ENCODE results near the gene PSPH. TPM values are rescaled to one million over a fixed set of nuclear protein-coding genes. Genes with fewer than 3 reads are reported as not detected.

The PSPH gene
- total RNA-seq, 1 experiment from 2014 or later, result 90.8 TPM

DNA sequence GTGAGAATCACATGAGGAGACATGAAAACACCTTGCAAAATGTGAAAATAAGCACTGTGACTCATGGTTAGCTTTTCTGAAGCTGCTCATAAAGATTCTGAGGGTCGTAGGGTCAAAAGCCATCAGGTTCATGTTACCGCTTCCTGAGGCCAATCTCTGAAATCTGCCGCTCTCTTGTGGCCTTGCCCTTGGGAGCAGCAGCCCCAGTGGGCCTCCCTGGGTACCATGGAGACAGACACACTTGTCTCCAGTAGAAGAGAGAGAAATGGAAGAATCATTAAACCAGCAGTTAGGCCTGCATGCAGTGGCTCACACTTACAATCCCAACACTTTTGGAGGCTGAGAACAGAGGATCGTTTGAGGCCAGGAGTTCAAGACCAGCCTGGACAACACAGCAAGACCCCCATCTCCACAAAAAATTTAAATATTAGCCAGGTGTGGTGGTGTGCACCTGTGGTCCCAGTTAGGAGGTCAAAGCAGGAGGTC is 44.0 kb downstream of the PSPH start:
- peak; percentile 6 for DNase-seq (ENCODE audit: low read depth)

DNA sequence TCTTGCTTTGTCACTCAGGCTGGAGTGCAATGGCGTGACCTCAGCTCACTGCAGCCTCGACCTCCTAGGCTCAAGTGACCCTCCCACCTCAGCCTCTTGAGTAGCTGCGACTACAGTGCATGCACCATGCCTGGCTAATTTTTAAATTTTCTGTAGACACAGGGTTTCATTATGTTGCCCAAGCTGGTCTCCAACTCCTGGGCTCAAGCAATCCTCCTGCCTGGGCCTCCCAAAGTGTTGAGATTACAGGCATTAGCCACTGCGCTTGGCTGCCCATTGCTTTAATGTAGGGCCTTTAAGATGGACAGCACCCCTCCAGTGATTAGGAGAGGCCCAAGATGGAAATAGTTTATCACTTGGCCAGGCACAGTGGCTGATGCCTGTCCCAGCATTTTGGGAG is 47.5 kb downstream of the PSPH start:
- DNase-seq (ENCODE audit: low read depth), result no peak

GRCh38 chr7:55996856-55997500 is 54.3 kb downstream of the PSPH start:
- no peak for DNase-seq (ENCODE audit: low read depth)

- peak; percentile 42 for DNase-seq (ENCODE audit: low read depth)
Observed at GRCh38 chr7:55992346-55992745, 58.9 kb downstream of the PSPH start.

DNA sequence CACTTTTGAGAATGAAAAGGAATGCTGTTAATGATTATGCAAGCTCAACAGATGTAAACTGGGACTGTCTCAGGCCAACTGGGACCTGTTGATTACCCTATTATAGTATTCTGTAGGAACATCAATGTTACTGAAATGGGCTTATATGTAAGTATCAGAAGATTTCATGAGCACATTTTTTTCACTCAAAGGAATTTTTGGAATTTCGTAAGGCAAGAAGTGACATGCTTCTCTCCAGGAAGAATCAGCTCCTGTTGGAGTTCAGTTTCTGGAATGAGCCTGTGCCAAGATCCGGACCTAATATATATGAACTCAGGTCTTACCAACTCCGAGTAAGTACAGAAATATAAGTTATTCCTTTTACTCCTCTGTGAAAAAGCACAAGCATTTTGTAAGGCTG is 67.7 kb downstream of the PSPH start:
- no peak for DNase-seq (ENCODE audit: low read depth)

DNA sequence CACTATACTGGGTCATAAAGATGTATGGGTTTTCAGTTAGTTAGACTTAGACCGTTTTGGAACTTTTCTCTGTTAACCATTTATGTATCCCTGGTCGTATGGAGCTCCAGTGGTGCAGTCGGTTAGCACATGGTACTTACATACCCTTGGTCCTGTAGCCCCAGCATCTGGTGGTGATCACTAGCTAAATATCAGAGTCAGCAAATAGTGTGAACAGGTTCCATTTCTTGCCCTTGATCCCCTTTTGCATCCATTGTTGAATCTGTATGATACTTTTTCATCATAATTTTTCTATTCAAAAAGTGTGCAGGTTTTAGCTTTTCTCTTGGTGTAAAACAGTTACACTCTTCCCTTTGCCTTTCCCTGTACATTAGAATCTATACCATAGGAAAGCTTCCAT is 71.0 kb downstream of the PSPH start:
- no peak for DNase-seq (ENCODE audit: low read depth)

GRCh38 chr7:55977831-55978230 is 73.4 kb downstream of the PSPH start:
- DNase-seq (ENCODE audit: low read depth), result no peak

DNA sequence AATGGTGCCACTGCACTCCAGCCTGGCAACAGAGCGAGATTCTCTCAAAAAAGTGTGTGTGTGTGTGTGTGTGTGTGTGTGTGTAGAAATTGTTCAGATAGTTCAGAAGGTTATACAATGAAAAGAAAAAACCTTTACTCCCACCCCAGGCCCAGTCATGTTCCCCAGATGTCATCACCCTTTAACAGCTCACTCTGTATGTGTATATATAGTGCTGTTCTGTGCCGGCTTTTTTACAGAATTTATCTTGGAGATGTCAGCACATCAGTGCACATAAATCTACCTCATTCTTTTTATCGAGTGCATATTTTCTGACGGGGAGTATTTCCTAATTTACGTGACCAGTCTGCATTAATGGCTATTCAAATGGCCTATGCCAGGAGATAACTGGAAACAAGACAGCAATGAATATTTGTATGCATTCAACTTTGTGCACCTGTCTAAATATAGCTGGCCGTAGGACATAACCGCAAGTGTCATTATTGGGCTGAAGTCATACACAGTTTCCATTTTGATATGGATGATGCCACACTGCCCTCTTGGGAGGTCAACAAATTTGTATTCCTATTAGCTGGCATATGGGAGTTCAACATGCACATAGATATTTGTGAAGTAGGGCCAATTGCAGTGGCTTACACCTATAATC is 75.1 kb downstream of the PSPH start:
- DNase-seq (ENCODE audit: low read depth), result no peak

DNA sequence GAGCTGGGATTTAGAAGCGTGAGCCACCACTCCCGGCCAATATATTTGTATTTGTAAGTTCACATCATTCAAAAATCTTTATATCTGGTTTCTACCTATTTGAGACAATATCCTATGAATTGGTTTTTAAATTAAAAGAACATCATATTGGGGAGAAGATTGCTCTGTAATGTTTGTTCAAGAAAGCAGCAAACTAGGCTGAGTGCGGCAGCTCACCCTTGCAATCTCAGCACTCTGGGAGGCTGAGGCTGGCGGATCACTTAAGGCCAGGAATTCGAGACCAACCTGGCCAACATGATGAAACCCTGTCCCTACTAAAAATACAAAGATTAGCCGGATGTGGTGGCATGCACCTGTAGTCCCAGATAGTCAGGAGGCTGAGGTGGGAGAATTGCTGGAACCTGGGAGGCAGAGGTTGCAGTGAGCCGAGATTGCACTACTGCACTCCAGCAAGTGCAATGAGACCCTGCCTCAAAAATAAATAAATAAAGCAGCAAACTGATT is 77.4 kb downstream of the PSPH start:
- DNase-seq (ENCODE audit: low read depth), result no peak

DNA sequence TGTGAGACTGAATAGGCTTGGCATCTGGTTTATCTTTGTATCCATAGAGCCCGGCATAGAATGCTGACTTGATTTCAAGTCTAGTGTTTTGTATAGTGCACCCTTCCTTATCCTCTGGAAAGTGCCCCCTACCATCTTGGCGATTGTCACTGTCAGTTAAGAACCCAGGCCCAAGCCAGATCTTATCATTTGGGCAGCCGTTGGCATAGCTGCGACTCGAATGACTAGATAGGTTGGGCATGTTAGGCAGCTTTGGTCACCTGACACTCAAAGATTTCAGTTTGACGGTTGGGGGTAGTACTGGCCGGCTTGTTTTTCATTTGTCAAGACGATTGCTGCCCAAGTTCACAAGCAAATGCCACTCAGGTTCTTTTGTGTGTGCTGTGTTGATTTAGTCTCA is 80.3 kb downstream of the PSPH start:
- no peak for DNase-seq (ENCODE audit: low read depth)

DNA sequence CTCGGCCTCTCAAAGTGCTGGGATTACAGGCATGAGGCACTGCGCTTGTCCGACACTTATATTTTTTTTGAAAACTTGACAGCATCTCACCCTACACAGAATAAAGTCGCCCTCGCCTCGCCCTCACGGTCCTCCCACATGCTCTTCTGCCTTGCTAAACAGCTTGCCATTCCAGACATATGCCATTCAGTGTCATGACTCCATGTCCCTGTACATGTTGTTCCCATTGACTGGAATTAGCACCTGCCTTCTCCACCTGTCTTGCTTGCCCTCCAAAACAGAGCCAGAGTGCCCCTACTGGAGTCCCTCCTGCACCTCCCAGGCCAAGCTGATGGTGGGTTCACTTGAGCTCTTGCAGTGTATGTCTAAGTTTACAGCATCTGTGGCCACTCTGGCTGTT is 80.7 kb downstream of the PSPH start:
- DNase-seq (ENCODE audit: low read depth), result no peak

- DNase-seq (ENCODE audit: low read depth), result no peak
Observed at GRCh38 chr7:55969391-55969790, 81.9 kb downstream of the PSPH start.

DNA sequence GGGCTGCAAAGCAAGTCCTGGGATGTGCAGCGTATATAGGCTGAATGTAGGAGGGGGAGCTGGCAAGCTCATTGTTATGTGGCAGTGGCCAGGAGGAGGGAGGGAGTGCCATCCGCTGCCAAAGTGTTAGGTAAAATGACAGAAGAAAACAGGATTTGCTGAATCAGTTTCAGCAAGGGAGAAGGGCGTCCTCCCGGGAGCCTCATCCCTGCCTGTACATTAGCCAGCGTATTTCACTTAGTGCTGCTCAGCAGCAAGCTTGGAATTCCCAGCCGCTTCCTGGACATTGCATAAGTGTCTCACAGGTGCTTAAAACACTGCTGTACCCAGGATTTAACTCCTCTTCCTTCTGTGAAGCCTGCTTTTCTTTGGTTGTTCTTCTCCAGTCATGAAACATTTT is 84.4 kb downstream of the PSPH start:
- no peak for DNase-seq (ENCODE audit: low read depth)

GRCh38 chr7:55965805-55966421 is 85.3 kb downstream of the PSPH start:
- no peak for DNase-seq (ENCODE audit: low read depth)

GRCh38 chr7:55965100-55965470 is 86.2 kb downstream of the PSPH start:
- no peak for DNase-seq (ENCODE audit: low read depth)

- peak; percentile 53 for DNase-seq (ENCODE audit: low read depth)
Observed at GRCh38 chr7:55964261-55965099, 86.8 kb downstream of the PSPH start, which contains the start of gene NIPSNAP2. NIPSNAP2 (plus strand) TSS chr7:55964585; CDS start chr7:55964610, 25 bp downstream.

DNA sequence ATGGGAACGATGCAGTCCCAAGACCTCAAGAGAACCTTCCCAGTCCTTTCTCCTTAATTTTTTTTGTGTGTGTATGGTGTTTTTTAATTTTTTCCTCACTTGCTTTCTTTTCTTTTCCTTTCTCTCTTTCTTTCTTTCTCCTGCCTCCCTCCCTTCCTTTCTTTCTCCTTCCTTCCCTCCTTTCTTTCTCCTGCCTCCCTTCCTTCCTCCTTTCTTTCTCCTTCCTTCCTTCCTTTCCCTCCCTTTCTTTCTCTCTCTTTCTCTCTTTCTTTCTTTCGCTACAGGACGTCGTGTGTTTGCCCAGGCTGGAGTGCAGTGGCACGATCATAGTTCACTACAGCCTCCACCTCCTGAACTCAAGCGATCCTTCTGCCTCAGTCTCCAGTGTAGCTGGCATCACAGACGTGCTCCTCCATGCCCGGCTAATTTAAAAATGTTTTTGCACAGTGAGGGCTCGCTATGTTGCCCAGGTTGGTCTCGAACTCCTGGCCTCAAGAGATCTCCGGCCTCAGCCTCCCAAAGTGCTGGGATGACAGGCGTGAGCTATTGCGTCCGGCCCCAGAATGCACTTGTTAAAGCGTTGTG is 87.6 kb downstream of the PSPH start:
- DNase-seq (ENCODE audit: low read depth), result no peak

GRCh38 chr7:55962014-55962413 is 89.2 kb downstream of the PSPH start:
- no peak for DNase-seq (ENCODE audit: low read depth)

All from HT1080 (cell line).